ENCODE measurements around the gene INTS15. TPM values are rescaled to one million over a fixed set of nuclear protein-coding genes. Genes with fewer than 3 reads are reported as not detected.

INTS15 gene
- total RNA-seq, 2 experiments from 2014 or later, result 39.3 to 41.8 TPM

DNA sequence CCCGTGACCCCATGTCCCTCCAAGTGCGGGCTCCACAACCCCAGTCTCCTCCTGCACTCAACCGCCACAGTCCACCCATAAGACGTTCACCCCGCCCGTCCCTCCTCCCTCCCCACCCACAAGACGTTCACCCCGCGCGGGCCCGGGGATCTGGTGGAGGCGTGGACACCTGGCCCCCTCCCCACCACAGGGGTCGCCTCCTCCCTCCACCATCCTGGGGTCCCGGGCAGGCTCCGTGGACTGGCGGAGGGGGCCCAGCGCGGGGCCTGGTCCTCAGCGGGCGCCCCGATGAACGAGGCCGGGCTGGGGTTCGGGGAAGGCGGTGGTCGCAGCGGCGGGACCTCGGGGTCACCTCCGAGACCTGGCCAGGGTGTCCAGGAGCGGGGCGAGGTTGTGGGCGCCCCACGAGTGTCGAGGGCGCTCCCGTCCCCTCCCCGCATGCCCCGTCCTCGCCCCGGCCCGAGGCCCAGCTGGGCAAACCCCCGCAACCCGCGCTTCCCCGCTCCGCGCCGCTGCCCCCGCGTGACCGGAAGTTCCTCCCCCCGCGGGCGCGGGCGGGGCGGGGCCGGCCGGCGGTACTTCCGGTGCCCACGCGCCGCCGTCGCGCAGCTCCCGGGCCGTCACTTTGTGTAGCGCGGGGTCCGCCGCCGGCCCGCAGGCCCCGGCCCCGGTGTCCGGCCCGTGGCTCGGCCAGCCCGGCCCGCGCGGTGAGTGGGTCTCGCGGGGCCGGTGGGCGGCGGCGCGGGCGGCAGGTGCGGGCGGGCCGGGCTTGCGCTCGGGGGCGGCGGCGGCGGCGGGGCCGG is 47.1 kb downstream of the INTS15 start, which contains the start of gene ZNF316:
TSS of gene ZNF316 (plus strand) at position 578 of the 803 bp plus-strand sequence. CDS start 5,092 bp downstream, outside the sequence.
- Histone ChIP-seq H3K9me3 (ENCODE audit: control insufficient read depth in 1 of 2, insufficient read depth in 1 of 2, low read length in 2 of 2) (no peaks in the 10 kb centered on the region), H3K36me3 (ENCODE audit: insufficient read depth, low read length) (peaks cover 9% of the 10 kb centered on the region), H3K27me3 (ENCODE audit: control insufficient read depth in 1 of 2, insufficient read depth in 2 of 2, low read length in 2 of 2) (no peaks in the 10 kb centered on the region), H3K4me3 (ENCODE audit: low read length) (peak within 1 kb of the TSS; percentile 61), H3K4me1 (ENCODE audit: insufficient read depth, low read length) (peaks cover 35% of the 10 kb centered on the region), H3K27ac (ENCODE audit: low read depth in 1 of 2, low read length in 2 of 2) (peak within 1 kb of the TSS; percentile 56 to 60)
- H3K27me3 Mint-ChIP-seq, result no peaks in the 10 kb centered on the region
- CTCF ChIA-PET, result no interaction called here
- no peak for TF ChIP-seq CTCF (IDR thresholded peaks at IDR 0.05)
- DNase-seq (peak; percentile 20 to 83 (median 48)), ATAC-seq (ENCODE audit: poor library complexity) (peak; percentile 51)
- H3K9me3 Mint-ChIP-seq, result no peaks in the 10 kb centered on the region
- intact Hi-C loops (cut with DNase I, micrococcal nuclease), result loop anchor here (2.0 to 5.0 kb wide), 2 partner anchors 45 to 48 kb away; partner anchors contain the start of gene INTS15 (in 1 of the 2)
- POLR2A ChIA-PET, result interaction anchor here (0.6 kb wide), 1 partner anchor 46 kb away, joined by 3 read pairs; no protein-coding TSS in a partner anchor
- peak within 1 kb of the TSS; percentile 89 for H3K4me3 Mint-ChIP-seq
- peak within 1 kb of the TSS; percentile 87 for H3K27ac Mint-ChIP-seq
- peaks cover 34% of the 10 kb centered on the region for H3K36me3 Mint-ChIP-seq (ENCODE audit: low read depth)
- H3K4me1 Mint-ChIP-seq (ENCODE audit: low read depth), result peaks cover 34% of the 10 kb centered on the region

DNA sequence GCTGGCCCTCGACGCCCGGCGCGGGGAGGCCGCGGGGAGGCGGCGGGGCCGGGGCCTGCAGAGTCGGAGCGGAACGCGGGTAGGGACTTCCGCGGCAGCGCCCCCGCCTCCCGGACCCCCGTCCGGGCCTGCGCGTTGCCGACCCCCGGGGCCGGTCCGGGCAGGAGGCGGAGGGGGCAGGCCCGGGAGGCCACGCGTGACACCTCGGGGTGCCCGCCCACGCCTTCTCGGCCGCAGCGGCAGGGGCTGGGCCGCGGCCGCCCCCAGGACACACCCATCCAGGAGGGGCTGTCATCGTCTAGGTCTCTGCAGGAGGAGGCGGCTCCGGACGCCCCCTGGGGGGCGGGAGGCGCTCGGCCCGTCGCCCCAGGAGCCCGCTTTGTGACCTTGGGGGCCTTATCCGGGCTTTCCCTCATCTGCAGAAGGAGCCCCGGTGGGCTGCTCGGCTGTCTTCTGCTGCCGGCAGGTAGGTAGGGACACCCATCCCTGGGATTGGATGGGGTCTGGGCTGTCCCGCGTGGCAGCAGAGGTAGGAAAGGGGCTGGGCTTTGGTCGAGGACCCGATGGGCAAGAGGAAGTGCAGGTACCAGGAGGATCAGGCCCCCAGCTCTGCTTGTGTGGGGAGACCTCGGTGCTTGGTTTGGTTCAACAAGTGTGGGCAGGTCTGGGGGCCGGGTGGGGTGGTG is 47.9 kb downstream of the INTS15 start:
- ChIA-PET CTCF (no interaction called here), POLR2A (no interaction called here)
- DNase-seq (peak; percentile 14 to 79 (median 41)), ATAC-seq (ENCODE audit: poor library complexity) (peak; percentile 59)
- peak; percentile 33 for TF ChIP-seq CTCF (IDR thresholded peaks at IDR 0.05)
- H3K27ac ChIP-seq (ENCODE audit: low read depth in 1 of 2, low read length in 2 of 2), result peak overlapping the region; percentile 56 to 60
- Mint-ChIP-seq H3K36me3 (ENCODE audit: low read depth) (peaks cover 41% of the 10 kb centered on the region), H3K4me1 (ENCODE audit: low read depth) (peaks cover 34% of the 10 kb centered on the region), H3K9me3 (no peaks in the 10 kb centered on the region), H3K27me3 (no peaks in the 10 kb centered on the region), H3K27ac (peak overlapping the region; percentile 87), H3K4me3 (peak overlapping the region; percentile 89)
- intact Hi-C loops (cut with DNase I, micrococcal nuclease), result loop anchor here (2.0 to 5.0 kb wide), 2 partner anchors 45 to 49 kb away; partner anchors contain the start of gene INTS15 (in 1 of the 2)
- peaks cover 16% of the 10 kb centered on the region for H3K36me3 ChIP-seq (ENCODE audit: insufficient read depth, low read length)
- H3K9me3 ChIP-seq (ENCODE audit: control insufficient read depth in 1 of 2, insufficient read depth in 1 of 2, low read length in 2 of 2), result no peaks in the 10 kb centered on the region
- H3K4me3 ChIP-seq (ENCODE audit: low read length), result peak overlapping the region; percentile 61
- H3K27me3 ChIP-seq (ENCODE audit: control insufficient read depth in 1 of 2, insufficient read depth in 2 of 2, low read length in 2 of 2), result no peaks in the 10 kb centered on the region
- peaks cover 35% of the 10 kb centered on the region for H3K4me1 ChIP-seq (ENCODE audit: insufficient read depth, low read length)

DNA sequence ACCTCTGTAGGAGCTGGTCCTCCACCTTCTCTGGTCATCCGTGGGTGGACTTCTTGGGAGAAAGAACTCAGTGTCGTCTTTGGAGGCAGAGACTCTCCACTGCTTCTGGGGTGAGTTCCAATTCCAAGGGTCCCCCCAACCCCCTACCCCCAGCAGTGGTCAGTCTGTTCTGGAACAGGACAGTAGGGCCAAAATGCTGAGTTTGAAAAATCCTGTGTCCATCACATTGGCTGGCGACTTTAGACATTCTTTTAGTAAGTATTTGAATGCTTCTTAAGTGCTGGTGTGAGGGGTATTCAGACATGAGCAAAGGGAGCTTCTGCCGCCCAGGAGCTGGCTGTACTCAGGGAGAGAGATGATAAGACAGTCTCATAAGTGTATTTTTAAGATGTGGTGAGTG is 49.2 kb downstream of the INTS15 start:
- Mint-ChIP-seq H3K4me3 (peak overlapping the region; percentile 89), H3K4me1 (ENCODE audit: low read depth) (peaks cover 34% of the 10 kb centered on the region), H3K27me3 (no peaks in the 10 kb centered on the region), H3K36me3 (ENCODE audit: low read depth) (peaks cover 52% of the 10 kb centered on the region), H3K27ac (peak overlapping the region; percentile 87), H3K9me3 (no peaks in the 10 kb centered on the region)
- Histone ChIP-seq H3K27me3 (ENCODE audit: control insufficient read depth in 1 of 2, insufficient read depth in 2 of 2, low read length in 2 of 2) (no peaks in the 10 kb centered on the region), H3K4me1 (ENCODE audit: insufficient read depth, low read length) (peaks cover 35% of the 10 kb centered on the region), H3K27ac (ENCODE audit: low read depth in 1 of 2, low read length in 2 of 2) (no peak overlapping the region), H3K4me3 (ENCODE audit: low read length) (no peak overlapping the region), H3K36me3 (ENCODE audit: insufficient read depth, low read length) (peaks cover 29% of the 10 kb centered on the region), H3K9me3 (ENCODE audit: control insufficient read depth in 1 of 2, insufficient read depth in 1 of 2, low read length in 2 of 2) (no peaks in the 10 kb centered on the region)
- no peak for TF ChIP-seq CTCF (IDR thresholded peaks at IDR 0.05)
- DNase-seq (no peak), ATAC-seq (ENCODE audit: poor library complexity) (no peak)
- intact Hi-C loops (cut with DNase I, micrococcal nuclease), result loop anchor here in 1 of 2 experiments (5.0 kb wide), 1 partner anchor 47 kb away; the partner anchor contains the start of gene INTS15
- POLR2A ChIA-PET, result no interaction called here
- CTCF ChIA-PET, result no interaction called here

Data from CD4-positive, alpha-beta T cell (primary cell).